HCEC 1CT (cell line): ENCODE data around the gene MBLAC2.
A peak's percentile ranks its signal among the peaks of the same experiment; 100 is the strongest.

Experiments
- DNase-seq: peaks from one replicate; pipeline ENCODE4 v3.0.0-alpha.2; 2017

MBLAC2 gene

DNA sequence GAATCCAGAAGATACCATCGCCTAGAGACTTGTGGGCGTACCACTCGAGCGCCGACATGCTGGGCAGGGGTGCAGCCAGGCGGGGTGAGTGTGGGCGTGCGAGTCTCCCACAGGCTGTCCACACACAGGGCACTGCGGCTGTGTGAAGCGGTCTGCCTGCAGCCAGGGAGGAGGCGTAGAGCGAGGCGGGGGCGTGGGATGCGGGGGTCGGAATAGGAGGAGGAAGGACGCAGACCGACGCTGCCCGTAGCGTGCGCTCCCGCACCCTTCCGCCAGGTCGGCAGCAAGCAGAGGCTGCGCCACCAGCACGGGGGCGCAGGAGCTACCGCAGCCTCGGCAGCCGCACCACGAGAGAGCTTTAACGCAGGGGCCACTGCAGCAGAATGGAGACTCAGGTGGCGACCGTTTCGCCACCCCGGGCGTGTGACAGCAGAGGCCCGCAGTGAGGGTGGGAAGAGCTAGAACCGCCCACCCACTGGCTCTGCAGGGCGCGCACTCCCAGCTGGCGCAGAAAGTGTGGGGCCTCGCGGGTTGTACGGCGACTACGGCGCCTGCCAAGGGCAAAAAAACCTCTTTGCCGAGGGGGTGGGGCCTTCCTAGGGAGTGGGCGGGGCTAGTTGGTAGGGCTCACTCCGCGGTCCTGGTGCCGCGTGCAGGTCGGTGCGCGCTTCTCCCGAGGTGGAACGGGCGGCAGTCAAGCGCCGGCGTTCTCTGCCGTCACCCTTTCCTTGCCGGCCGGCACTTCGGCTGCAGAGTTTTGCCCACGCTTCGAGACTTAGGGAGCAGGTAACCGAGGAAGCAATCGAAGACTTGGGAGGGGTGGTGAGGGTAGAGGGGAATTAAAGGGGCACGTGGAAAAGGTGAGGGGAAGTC, at the start of gene MBLAC2, which contains the start of gene POLR3G:
Gene MBLAC2, minus strand, starts transcription at position 537 of the 873 bp plus-strand sequence. Its CDS starts 479 bp downstream, at position 58.
Gene POLR3G, plus strand, starts transcription at position 630 of the 873 bp plus-strand sequence. CDS start 10,704 bp downstream, outside the sequence.
- DNase-seq: peak; percentile 94

DNA sequence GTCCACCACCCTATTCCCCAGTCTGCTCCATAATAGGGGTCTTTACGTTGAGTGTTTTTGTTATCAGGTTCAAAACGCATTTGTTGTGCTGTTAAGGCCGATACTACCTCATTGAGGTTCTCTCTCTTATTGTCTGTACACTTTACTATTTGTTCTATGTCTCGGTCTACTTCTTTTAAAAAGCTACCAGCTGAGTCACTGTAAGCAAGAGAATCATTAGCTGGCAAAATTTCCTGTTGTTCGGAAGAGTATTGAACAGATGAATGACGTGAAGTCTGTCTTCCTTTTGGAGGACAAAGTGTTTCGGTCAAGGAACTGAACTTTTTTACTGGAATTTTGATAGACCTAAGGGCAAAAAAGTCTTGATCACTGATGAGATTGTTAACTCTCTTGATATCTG, 44.5 kb upstream of the MBLAC2 start:
- no peak for DNase-seq

DNA sequence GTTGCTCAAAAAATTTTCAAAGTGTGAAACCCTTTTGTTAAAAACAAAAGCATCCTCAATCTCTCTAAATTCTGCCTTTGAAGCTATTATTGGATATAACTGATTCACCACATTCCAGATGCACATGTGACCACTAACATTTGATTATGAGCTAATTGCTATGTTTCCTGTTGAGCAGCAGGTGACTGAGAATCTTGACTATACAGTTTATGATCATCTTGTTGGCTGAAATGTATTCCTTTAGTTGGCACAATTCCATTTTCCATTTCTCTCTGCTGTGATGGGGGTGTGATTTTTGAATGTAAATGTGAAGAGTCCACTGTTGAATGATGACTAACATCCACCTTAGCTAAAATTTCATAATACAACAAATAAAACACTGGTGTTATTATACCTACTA, 44.1 kb upstream of the MBLAC2 start:
- DNase-seq: peak; percentile 74

DNA sequence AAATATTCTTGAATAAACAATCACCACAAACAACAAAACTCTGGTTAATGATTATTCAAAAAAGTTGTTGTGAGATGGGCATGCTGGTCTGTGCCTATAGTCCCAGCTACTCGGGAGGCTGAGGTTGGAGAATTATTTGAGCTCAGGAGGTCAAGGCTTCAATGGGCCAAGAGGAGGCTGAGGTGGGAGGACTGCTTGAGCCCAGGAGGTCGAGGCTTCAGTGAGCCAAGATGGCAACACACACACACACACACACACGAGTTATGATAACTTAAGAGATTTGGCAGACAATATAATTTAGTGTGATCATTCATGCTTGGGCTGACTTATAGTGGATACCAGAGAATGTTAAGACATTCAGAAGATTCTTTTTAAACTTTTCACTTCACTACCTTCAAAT, 39.9 kb upstream of the MBLAC2 start:
- DNase-seq: no peak

DNA sequence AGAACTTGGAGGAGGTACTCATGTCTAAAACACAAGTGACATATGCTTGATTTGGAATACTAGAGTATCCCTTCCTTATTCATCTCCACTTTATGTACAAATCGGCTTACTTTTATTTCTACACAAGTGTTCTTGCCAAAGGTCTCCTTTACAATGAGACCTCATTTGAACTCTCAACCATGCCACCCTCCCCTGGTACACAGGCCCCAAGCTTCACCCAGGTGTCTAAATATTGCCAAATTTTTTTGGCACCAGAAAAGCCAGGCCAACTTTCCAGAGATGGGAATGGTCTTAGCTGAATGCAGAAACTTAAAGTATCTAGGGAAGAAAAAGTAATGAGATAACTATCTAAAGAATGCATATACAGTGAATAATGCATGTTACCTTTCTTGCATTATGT, 35.9 kb upstream of the MBLAC2 start:
- DNase-seq: no peak

DNA sequence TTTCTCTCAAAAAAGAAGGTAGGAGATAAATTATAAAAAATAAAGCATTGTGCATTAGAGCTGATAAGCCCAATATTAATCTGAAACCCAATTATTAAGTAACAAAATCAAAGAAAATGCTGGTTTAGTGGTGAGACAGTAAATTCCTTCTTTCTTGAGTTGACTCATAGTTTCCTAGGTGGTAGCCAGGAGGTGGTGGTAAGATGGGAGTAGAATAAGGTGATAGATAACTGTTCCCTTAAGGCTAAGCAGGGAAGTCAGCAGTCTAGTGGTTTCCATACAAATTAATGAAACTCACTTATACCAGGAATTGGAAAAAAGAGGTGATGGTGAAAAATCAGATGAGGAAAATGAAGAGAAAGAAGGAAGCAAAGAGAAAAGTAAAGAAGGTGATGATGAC, 31.6 kb upstream of the MBLAC2 start:
- no peak for DNase-seq

DNA sequence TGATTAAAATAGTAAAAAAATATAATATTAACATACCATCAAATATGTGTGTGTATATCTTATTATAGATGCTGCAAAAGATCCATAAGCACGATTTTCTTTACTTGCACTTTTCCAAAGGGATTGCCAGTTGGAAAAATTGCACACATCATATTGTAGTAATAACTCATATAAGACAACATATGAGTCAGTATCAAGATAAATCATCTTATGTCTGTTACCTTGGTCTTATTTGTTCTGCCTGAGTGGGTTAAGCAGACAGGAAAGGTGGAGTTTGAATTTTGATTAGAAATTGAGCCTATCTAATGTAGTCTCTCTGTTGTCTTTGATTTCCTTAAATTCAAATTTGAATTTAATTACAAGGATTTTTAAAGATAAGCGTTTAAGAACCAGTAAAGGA, 30.2 kb upstream of the MBLAC2 start:
- no peak for DNase-seq

DNA sequence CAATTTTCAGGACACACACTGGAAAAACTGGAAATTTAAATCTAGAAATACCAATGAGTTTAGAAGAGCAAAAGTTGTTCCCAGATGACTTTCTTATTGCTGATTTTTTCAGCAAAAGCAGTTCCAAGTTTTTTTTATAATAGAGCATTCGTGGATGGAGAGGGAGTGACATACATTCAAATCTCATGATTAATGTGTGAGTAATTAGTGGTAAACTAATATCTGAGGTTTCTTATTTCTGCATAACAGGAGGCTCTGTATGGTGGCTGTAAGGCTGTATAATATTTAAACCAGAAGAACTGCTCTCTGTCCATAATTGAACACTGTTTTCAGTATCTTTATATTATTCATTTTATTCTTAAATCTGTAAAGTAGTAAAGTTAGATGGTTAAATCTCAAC, 29.0 kb upstream of the MBLAC2 start:
- DNase-seq: peak; percentile 60

DNA sequence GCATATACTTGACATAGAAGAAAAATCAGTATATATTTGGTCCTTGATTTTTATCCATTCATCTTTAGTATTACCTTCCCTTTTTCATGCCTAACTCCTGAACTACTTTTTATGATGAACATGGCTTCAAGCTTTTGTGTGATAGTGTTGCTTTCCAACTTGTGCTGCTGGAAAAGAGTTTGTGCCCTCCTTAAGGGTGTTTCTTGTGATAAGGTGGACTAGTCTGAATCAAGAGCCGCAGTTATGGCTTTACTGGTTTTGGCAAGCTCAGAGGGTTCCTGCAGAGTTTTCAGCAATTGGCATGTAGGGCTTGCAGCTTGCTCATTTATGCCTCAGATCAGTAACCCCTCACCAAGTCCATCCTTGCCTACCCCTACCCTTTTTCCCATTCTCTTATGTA, 20.6 kb upstream of the MBLAC2 start:
- DNase-seq: no peak

DNA sequence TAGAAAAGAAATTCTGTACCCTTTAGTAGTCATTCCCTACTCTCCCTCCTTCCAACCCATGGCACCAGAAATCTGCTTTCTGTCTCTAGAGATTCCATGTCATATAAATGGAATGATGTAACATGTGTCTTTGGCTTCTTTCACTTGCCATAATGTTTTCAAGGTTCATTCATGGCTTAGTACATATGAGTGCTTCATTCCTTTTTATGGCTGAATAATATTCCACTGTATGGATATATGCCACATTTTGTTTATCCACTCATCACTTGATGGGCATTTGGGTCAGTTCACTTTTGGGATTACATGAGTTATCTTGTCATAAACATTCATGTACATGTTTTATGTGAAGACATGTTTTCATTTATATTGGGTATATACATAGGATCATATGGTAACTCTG, 19.5 kb upstream of the MBLAC2 start:
- no peak for DNase-seq

DNA sequence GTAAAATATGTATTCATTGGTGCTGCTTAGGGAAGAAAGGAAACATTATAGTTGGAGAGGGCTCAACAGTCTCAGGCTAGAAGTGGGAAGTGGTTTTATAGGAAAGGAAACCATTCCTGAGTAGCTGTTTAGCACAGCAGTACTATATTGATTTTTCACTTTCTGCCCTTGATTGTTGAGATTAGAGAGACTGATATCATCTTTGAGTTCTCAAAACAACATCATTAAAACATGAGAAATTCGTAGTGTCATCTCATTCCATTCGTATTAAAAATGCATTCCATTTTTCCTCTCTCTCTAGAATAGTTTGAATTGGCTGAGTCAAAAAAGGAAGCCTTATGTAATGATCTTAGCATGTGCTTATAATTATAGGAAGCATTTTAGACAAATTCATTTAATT, 14.2 kb upstream of the MBLAC2 start:
- DNase-seq: peak; percentile 76

DNA sequence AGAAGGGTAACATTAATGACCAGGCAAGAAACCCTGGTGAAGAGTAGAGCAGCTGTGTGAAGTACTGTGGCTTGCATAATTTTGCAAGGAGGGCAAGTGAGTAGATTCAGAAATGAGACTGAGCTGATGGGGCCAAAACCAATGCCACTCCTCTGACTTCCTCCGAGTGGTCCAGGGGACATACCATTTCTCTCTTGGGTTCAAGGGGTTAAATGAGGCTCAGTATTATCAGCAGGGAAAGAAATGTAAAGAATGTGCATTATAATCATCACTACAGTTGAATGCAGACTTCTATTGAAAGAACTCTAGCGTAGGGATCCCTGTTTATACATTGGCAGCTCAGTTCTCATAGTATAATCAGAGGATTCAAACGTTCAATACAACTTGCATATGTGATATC, 10.0 kb upstream of the MBLAC2 start:
- no peak for DNase-seq

DNA sequence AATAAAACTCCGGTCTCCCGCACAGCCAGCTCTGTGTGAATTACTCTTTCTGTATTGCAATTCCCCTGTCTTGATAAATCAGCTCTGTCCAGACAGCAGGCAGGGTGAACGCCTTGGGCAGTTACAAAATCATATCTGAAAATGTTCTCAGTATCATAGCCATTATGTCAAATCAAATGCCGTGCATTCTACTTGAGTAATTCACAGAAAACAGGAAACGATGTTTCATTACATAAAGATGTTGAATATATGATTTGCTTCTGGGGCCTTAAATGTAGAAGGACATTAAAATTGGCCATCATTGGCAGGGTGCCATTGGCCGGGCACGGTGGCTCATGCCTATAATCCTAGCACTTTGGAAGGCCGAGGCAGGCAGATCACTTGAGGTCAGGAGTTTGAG, 8.6 kb upstream of the MBLAC2 start:
- DNase-seq: no peak

DNA sequence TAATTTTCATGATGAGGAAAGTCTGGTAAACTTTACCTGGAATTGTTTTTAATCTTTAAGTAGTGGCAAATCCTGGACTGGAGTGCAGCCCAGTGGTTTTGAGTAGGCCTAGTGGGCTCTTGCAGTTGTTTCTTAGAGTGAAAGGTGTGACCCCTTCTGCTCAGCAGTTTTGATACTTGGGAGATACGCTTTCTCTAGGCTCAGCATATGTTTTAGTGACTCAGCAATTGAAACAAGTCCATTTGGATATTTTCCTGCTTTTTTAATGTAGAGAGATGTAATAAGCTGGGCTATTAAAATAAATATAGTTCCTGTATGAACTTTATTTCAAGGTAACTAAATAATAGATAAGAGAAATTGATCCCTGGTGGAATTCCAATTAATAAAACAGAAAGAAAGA, 6.1 kb upstream of the MBLAC2 start:
- no peak for DNase-seq

DNA sequence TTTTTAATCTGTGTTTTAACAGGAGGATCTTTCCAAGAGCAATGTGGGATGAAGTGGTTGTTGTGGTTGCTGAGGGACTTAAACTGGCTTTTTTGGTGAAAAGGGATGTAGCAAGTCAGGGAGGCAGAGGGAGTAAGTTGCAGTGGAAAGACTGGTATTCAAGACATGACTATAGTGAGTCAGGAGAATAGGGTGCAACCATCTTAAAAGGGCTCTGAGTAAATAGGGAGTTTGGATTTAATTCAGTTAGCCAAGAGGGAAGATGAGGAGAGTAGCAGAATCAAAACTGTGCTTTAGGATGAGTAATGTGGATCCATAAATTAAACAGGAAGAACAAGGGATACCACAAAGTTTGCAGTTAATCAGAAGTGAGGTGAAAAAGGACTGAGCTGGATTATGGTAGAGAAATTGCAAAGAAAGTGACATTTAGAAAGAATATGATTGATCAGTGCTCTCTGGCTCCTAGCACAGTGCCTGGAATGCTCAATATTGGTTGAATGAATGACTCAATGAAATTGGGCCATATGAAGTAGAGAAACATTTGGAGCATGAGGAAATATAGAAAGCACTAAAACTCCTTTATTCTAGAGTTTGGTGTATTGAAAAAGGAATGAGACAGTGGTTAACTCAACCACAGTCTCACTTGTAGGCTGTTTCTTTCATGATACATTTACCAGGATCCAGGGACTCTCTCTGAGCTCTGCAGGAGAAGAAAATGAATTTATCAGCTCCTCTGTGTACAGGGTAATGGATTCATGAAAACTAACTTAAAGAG, 5.2 kb upstream of the MBLAC2 start:
- peak; percentile 64 for DNase-seq

DNA sequence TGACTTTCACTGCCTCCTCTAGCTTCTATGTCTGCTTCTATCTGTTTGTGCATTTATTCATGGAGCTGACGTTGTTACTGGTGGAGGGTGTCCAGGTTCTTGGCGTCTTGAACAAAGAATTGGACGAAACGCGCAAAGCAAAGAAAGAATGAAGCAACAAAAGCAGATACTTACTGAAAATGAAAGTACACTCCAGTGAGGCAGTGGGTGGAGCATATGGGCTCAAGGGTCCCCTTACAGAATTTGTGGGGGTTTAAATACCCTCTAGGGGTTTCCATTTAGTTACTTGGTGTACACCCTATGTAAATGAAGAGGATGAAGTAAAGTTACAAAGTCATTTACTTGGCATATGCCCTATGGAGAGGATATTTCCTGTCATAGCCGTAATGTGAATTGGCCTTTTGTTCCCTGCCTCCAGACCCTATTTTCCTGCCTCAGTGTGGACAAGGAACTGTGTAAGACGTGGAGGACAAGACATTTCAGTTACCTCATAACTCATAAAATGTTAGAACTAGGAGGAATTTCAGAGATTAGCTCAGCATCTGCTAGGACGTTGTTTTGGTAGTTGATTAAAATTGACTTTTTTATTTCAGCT, 3.1 kb upstream of the MBLAC2 start:
- no peak for DNase-seq

DNA sequence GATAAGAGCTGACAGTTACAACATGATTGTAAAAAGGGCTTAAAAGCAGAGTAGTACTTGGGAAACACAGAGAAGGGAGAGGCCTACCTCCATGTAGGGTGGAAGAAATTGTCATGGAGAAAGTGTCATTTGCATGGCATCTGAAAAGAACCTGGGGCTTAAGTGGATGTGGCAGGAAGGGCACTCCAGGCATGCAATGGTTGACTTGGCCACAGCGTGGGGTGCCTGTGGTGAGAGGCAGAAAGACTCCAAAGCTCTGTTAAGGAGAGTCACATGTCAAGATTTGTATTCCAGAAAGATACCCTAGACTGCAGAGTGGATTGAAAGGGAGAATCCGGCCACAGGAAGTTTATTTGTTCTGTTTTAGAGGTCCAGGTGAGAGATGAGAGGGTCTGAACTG, 2.5 kb upstream of the MBLAC2 start:
- DNase-seq: no peak

DNA sequence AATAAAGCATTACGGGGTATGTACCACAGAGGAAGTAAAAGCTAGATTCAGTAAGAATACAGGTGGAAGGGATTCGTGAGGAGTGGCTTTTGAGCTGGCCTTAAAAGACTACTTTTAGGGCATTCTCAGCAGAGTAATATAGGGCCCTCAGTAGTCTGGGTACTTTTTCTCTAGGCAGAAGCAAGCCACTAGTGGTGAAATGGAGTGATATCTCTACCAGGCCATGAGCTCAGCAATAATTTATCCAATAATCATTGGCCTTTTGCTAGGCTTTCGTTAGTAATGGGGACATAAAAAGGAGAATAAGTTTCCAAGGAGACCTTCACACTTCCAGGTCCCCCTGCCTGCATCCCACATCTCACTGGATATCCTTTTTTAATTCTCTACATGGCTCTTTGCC, 1.8 kb upstream of the MBLAC2 start:
- no peak for DNase-seq

DNA sequence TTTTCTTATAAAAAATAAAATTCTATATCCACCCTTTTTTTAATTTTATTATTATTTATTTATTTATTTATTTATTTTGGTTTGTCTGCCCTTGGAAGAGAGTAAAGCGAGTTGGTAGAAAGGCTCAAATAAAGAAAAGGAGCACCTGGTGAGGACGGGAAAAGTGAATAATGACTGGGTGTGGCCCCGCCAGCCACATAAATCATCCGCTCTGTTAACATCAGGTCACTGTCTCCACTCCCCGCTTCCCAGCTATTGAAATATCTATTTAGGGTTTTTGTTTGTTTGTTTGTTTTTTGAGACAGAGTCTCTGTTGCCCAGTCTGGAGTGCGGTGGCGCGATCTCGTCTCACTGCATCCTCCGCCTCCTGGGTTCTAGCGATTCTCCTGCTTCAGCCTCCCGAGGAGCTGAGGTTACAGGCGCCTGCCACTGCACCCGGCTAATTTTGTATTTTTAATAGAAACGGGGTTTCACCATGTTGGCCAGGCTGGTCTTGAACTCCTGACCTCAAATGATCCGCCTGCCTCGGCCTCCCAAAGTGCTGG, 937 bp upstream of the MBLAC2 start:
- DNase-seq: no peak

DNA sequence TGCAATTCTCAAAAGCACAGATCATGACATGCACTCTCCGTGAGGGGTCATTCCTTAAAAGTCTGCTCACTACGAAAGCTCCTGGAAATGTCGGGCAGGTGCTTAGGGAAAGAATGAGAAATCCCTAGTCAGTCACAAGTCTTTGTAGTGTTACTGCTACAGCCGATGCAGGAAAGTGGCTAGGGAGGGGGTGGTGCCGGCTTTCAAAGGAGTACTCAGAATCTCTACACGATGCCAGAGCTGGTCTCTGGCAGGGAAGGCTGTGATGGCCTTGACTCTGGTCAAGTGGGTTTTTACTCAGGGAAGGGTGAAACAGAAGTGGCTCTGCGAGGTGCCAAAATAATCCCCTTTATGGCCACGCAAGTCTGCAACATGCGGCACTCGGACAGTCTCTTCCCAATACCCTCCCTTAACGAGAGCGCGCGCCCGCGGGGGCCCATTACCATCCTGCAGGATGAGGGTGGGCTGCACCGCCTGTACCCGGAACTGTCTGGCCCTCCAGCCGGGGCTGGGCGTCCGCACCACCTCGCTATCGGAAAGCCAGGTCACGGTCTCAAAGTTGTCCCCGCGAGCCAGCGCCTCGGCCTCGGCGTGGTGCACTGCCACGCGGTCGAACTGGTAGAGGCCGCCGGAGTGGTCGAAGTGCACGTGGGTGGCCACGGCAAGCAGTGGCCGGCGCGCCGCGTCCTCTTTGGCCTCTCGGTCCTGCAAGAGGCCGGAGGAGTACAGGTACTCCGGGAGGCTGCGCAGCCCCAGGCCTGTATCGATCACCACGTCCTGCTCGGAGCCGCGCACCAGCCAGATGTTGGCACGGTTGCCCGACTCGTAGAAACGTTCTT, 956 bp downstream of the MBLAC2 start:
- DNase-seq: peak; percentile 46

DNA sequence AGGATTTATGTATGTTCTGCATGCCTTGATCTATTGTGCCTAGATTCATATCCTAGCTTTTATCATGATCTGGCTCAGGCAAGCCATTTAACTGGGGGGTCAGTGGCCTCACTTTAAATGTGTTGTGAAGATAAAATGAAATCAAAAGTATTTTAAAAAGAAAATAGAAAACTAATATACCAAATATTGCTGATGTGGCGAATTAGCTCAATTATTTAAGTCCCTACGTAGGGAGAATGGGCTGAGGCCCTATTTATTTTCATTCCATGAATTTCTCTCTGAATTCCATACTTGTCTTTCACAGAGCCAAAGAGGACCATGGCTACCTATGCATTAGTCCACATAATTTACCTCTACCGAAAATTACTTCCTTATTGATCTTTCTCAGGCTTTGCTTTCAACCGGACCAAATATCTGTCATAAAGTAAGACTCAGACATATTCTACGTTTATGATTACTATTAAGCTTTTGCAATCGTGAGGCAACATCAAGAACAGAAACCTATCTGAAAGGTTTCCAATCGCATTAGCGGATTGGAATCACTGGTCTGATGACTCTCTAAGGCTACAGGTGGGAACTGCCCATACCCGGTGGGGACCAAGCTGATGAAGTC, 1.7 kb downstream of the MBLAC2 start:
- no peak for DNase-seq

DNA sequence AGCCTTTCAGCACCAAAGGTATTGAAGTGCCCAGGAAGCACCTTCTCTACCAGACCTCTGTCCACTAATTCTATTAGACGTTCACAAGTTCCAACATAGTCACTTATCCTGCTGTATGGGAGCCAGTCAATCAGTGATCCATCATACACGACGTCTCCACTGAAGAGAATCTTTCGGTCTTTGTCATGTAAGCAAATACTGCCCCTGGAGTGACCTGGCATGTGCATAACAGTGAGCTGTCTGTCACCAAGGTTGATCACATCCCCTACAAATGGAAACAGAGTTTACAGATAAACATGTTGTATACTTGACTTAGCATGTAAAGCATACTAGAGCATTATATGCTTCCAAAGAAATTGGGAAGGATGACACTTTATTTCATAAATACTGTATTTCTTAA, 13.3 kb downstream of the MBLAC2 start:
- DNase-seq: no peak
